Panc1 (cell line): ENCODE measurements around the gene RBMS1. TPM values are rescaled to one million over a fixed set of nuclear protein-coding genes. Genes with fewer than 3 reads are reported as not detected.

Experiments
- ATAC-seq: fragments of 200-7000 bp; cut with Tn5 transposase; 2 replicates; pipeline ENCODE4 v1.9.1; 2020; ENCODE audit warnings: mild to moderate bottlenecking, moderate library complexity
- BruUV-seq: library from RNA; stranded (reverse); fragments of 400-500 nt; replicated peaks from 2 replicates; lab custom pipeline; 2021; lab: Mats Ljungman, UMichigan
- CTCF ChIA-PET: fragments of 300-600 bp; sonication (Branson Sonifier 250); formaldehyde crosslinking; loops from one replicate; lab custom pipeline; 2022; ENCODE audit warnings: antibody characterized with exemption; lab: Charles Lee
- POLR2A ChIA-PET: fragments of 300-600 bp; sonication (Branson Sonifier 250); formaldehyde crosslinking; loops from one replicate; lab custom pipeline; 2022; ENCODE audit warnings: antibody characterized with exemption; lab: Charles Lee
- DNase-seq: peaks from one replicate; pipeline ENCODE4 v3.0.0-alpha.2; 2010; ENCODE audit warnings: low read depth, low spot score
- H3K27ac ChIP-seq: 2 replicates; pipeline ENCODE4 v1.5.1; 2011; ENCODE audit warnings: mild to moderate bottlenecking, low read length, inconsistent platforms
- H3K27me3 ChIP-seq: fragments of 200-500 bp; sonication (Bioruptor generic); 2 replicates; pipeline ENCODE4 v1.6.0; 2014; ENCODE audit warnings: low read length, inconsistent platforms; ENCODE audit not compliant: control insufficient read depth, insufficient read depth
- H3K36me3 ChIP-seq: fragments of 200-500 bp; sonication (Bioruptor generic); 2 replicates; pipeline ENCODE4 v1.5.1; 2014; ENCODE audit warnings: inconsistent platforms, mild to moderate bottlenecking, low read length, moderate library complexity; ENCODE audit not compliant: control insufficient read depth, insufficient read depth
- H3K4me1 ChIP-seq: 2 replicates; pipeline ENCODE4 v1.5.1; 2011; ENCODE audit warnings: inconsistent platforms, mild to moderate bottlenecking, low read length, moderate library complexity; ENCODE audit not compliant: control insufficient read depth, insufficient read depth
- H3K4me3 ChIP-seq, 2 experiments: 2 replicates each; pipeline ENCODE4 v1.5.1; 2011 to 2012; ENCODE audit warnings: low read depth in 2 of 2, low read length in 2 of 2, mild to moderate bottlenecking in 2 of 2, inconsistent platforms in 1 of 2, moderate library complexity in 1 of 2
- H3K9me3 ChIP-seq: fragments of 200-500 bp; sonication (Bioruptor generic); 2 replicates; pipeline ENCODE4 v1.5.1; 2014; ENCODE audit warnings: low read depth, mild to moderate bottlenecking, inconsistent platforms, low read length, moderate library complexity; ENCODE audit not compliant: control insufficient read depth, insufficient read depth
- CTCF ChIP-seq: fragments of 450-650 bp; IDR thresholded peaks from 2 replicates; pipeline ENCODE4 v1.5.1; 2017; ENCODE audit warnings: mild to moderate bottlenecking
- POLR2AphosphoS5 ChIP-seq: IDR thresholded peaks from 2 replicates; pipeline ENCODE4 v1.6.1; 2012; ENCODE audit warnings: mild to moderate bottlenecking, low read depth, low read length, moderate library complexity
- SIN3A ChIP-seq: IDR thresholded peaks from 2 replicates; pipeline ENCODE4 v1.6.1; 2012; ENCODE audit warnings: low read depth, mild to moderate bottlenecking, low read length, moderate library complexity, borderline replicate concordance; ENCODE audit not compliant: insufficient read depth
- TCF7L2 ChIP-seq: IDR thresholded peaks from 2 replicates; pipeline ENCODE4 v1.6.1; 2011; ENCODE audit warnings: mild to moderate bottlenecking, low read depth, low read length, inconsistent platforms
- in situ Hi-C: cut with HindIII; loops from 2 replicates; pipeline ENCODE4 v1.10.0; 2016; ENCODE audit warnings: low sequenced_read_pairs, low pct_unique_long_range_greater_than_20kb
- intact Hi-C: fragments of 100-400 bp; cut with micrococcal nuclease; formaldehyde crosslinking; loops from one replicate; pipeline ENCODE4 v1.10.0; 2022; ENCODE audit not compliant: unreplicated experiment
- total RNA-seq: library from RNA; stranded (reverse); gene quantifications from one replicate; pipeline ENCODE4 v1.2.1, GENCODE V29; 2021; ENCODE audit not compliant: unreplicated experiment
- TF ChIP-seq, protein P1 (sequence below), 2 experiments: IDR thresholded peaks; 2 replicates each; pipeline ENCODE4 v1.6.1; 2011 to 2012; ENCODE audit warnings: low read depth in 2 of 2, control low read depth in 1 of 2, low read length in 1 of 2, mild to moderate bottlenecking in 1 of 2, moderate library complexity in 1 of 2; ENCODE audit not compliant: insufficient read depth in 1 of 2

The RBMS1 gene
- total RNA-seq, 1 experiment from 2014 or later = 67.0 TPM

GRCh38 chr2:160517731-160518130 is 24.1 kb upstream of the RBMS1 start:
- Histone ChIP-seq H3K27ac (no peak overlapping the region), H3K36me3 (no peaks in the 10 kb centered on the region), H3K4me3 (no peak overlapping the region), H3K9me3 (no peaks in the 10 kb centered on the region), H3K27me3 (no peaks in the 10 kb centered on the region), H3K4me1 (no peaks in the 10 kb centered on the region)
- BruUV-seq = no TSS peak
- in situ Hi-C loops (no loop called here), intact Hi-C loops (no loop called here)
- POLR2A ChIA-PET = no interaction called here
- DNase-seq (no peak), ATAC-seq (no peak)
- CTCF ChIA-PET = no interaction called here
- TF ChIP-seq, protein P1, sequence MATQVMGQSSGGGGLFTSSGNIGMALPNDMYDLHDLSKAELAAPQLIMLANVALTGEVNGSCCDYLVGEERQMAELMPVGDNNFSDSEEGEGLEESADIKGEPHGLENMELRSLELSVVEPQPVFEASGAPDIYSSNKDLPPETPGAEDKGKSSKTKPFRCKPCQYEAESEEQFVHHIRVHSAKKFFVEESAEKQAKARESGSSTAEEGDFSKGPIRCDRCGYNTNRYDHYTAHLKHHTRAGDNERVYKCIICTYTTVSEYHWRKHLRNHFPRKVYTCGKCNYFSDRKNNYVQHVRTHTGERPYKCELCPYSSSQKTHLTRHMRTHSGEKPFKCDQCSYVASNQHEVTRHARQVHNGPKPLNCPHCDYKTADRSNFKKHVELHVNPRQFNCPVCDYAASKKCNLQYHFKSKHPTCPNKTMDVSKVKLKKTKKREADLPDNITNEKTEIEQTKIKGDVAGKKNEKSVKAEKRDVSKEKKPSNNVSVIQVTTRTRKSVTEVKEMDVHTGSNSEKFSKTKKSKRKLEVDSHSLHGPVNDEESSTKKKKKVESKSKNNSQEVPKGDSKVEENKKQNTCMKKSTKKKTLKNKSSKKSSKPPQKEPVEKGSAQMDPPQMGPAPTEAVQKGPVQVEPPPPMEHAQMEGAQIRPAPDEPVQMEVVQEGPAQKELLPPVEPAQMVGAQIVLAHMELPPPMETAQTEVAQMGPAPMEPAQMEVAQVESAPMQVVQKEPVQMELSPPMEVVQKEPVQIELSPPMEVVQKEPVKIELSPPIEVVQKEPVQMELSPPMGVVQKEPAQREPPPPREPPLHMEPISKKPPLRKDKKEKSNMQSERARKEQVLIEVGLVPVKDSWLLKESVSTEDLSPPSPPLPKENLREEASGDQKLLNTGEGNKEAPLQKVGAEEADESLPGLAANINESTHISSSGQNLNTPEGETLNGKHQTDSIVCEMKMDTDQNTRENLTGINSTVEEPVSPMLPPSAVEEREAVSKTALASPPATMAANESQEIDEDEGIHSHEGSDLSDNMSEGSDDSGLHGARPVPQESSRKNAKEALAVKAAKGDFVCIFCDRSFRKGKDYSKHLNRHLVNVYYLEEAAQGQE (IDR thresholded peaks at IDR 0.05; ENCODE audit: insufficient read depth in 1 of 2, low read depth in 2 of 2, low read length in 1 of 2) = no peak
- TF ChIP-seq SIN3A (no peak), TCF7L2 (no peak), POLR2AphosphoS5 (no peak), CTCF (no peak)

DNA sequence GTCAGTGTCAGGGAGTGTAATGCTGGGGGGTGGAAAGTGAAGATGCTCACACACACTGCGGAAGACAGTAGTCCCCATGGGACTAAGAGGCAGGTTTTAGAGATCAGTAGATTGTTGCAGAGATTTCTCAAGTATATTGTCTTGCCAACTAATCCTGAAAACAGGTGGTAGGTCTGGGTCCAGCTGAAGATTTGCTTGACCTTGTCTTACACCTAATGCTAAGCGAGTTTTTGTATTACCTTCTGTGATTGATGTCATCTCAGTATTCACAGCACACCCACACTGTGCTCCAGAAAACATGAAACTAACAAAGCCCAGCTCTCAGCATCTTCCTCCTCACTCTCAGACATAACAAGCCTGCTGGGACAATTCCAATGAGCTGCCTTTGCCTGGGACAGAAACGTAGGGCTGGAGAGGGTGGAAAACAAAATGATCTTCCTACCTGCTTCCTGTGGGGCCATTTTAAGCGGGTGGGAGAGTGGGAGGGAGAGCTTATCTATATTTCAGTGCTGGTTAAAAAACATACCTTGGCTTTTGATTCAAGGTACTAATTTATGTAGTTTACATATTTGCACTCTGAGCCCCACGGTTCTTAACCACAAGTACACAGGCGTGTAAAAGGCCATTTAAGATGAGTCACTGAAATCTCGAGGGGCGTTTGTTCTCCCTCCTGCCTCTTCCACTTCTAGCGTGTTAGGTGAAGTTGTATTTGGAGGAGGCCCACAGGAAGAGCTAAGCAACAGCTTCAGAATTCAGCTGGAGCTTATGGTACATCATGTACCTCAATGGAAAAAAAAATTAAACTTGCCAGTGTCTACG is 23.1 kb upstream of the RBMS1 start:
- BruUV-seq = no TSS peak
- in situ Hi-C loops = no loop called here
- Histone ChIP-seq H3K27me3 (no peaks in the 10 kb centered on the region), H3K4me3 (no peak overlapping the region), H3K9me3 (no peaks in the 10 kb centered on the region), H3K27ac (no peak overlapping the region), H3K36me3 (no peaks in the 10 kb centered on the region), H3K4me1 (no peaks in the 10 kb centered on the region)
- TF ChIP-seq TCF7L2 (no peak), POLR2AphosphoS5 (no peak), CTCF (no peak), SIN3A (no peak)
- TF ChIP-seq, protein P1 (IDR thresholded peaks at IDR 0.05; ENCODE audit: insufficient read depth in 1 of 2, low read depth in 2 of 2, low read length in 1 of 2) = no peak
- DNase-seq (no peak), ATAC-seq (no peak)
- CTCF ChIA-PET = no interaction called here
- intact Hi-C loops = no loop called here
- POLR2A ChIA-PET = interaction anchor here (0.5 to 0.7 kb wide), 2 partner anchors 19 to 202 kb away, joined by 3 to 14 read pairs; no protein-coding TSS in a partner anchor
